NT2/D1 (cell line): ENCODE measurements around the gene CYTL1.

Experiments
- SUZ12 ChIP-seq: IDR thresholded peaks from 2 replicates; pipeline ENCODE4 v1.6.1; 2011; ENCODE audit not compliant: insufficient read length, insufficient read depth; ENCODE audit errors: extremely low read depth
- YY1 ChIP-seq: IDR thresholded peaks from 2 replicates; pipeline ENCODE4 v1.6.1; 2011; ENCODE audit not compliant: insufficient read length, insufficient read depth
- ZNF274 ChIP-seq: IDR thresholded peaks from 2 replicates; pipeline ENCODE4 v1.6.1; 2011; ENCODE audit warnings: mild to moderate bottlenecking, low read depth, low read length

DNA sequence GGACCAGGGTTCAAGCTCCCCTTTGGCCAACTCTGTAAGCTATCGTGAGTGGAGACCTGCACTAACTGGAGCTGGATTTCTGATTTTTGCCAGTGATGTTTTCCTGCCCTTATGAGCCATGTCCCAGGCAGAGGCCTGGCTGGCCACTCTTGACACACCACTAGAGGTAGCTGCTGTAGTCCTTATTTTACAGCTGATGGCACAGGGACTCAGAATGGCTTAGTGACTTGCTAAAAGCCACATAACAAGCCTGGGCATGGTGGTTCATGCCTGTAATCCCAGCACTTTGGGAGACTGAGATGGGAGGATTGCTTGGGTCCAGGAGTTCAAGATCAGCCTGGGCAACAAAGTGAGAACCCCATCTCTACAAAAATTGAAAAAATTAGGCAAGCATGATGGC is 33.4 kb downstream of the CYTL1 start:
- TF ChIP-seq YY1 (no peak), ZNF274 (no peak), SUZ12 (no peak)
